ENCODE data around the gene PLEK2.

DNA sequence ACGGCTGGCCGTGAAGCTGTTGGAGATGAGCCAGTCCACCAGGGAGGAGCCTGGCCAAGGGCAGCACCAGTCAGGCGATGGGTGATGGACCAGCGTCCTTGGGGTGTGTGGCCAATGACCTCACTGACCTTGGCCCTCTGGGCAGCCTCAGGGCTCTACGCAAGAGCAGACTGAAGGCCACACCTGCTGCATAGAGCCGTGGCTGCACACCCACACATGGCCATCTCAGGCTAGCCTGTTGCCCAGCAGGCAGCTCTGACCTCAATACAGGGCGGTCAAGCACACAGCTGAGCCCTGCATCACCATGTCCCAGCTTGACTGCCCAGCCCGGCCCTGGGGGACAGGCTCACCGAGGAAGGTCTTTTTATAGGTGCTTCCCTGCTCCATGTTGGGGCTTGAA, 19.2 kb downstream of the PLEK2 start:
- TF ChIP-seq, protein P1, sequence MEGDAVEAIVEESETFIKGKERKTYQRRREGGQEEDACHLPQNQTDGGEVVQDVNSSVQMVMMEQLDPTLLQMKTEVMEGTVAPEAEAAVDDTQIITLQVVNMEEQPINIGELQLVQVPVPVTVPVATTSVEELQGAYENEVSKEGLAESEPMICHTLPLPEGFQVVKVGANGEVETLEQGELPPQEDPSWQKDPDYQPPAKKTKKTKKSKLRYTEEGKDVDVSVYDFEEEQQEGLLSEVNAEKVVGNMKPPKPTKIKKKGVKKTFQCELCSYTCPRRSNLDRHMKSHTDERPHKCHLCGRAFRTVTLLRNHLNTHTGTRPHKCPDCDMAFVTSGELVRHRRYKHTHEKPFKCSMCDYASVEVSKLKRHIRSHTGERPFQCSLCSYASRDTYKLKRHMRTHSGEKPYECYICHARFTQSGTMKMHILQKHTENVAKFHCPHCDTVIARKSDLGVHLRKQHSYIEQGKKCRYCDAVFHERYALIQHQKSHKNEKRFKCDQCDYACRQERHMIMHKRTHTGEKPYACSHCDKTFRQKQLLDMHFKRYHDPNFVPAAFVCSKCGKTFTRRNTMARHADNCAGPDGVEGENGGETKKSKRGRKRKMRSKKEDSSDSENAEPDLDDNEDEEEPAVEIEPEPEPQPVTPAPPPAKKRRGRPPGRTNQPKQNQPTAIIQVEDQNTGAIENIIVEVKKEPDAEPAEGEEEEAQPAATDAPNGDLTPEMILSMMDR (IDR thresholded peaks at IDR 0.05; ENCODE audit: low read length): no peak
- no peak for TF ChIP-seq EZH2 (IDR thresholded peaks at IDR 0.05; ENCODE audit: borderline replicate concordance, low read length)
